Upper lobe of left lung (tissue), 6 donors: ENCODE data around the gene ADCYAP1R1. TPM values are rescaled to one million over a fixed set of nuclear protein-coding genes. Genes with fewer than 3 reads are reported as not detected.

Experiments
- ATAC-seq, 2 donors: fragments of 200-7000 bp; cut with Tn5 transposase; one replicate each; pipeline ENCODE4 v1.9.1; 2022; ENCODE audit warnings: mild to moderate bottlenecking in 2 of 2, moderate library complexity in 2 of 2; ENCODE audit not compliant: low FRiP score in 2 of 2
- DNase-seq, 2 donors: peaks; one replicate each; pipeline ENCODE4 v3.0.0-alpha.2; 2019 to 2020
- H3K27ac ChIP-seq, 4 donors: fragments of 200-600 bp; sonication (generic); one replicate each; pipeline ENCODE4 v1.5.1; 2016 to 2019
- H3K27me3 ChIP-seq, 4 donors: fragments of 200-600 bp; sonication (generic); one replicate each; pipeline ENCODE4 v1.5.1; 2017 to 2019
- H3K36me3 ChIP-seq, 4 donors: fragments of 200-600 bp; sonication (generic); one replicate each; pipeline ENCODE4 v1.5.1; 2016 to 2019
- H3K4me1 ChIP-seq, 4 donors: fragments of 200-600 bp; sonication (generic); one replicate each; pipeline ENCODE4 v1.5.1; 2018 to 2019
- H3K4me3 ChIP-seq, 4 donors: fragments of 200-600 bp; sonication (generic); one replicate each; pipeline ENCODE4 v1.5.1; 2017 to 2019; ENCODE audit warnings: mild to moderate bottlenecking in 2 of 4, moderate library complexity in 1 of 4
- H3K9me3 ChIP-seq, 4 donors: fragments of 200-600 bp; sonication (generic); one replicate each; pipeline ENCODE4 v1.5.1; 2018 to 2019
- EP300 ChIP-seq, 4 donors: sonication (generic); formaldehyde crosslinking; IDR thresholded peaks; one replicate each; pipeline ENCODE4 v1.5.1; 2017; ENCODE audit warnings: antibody characterized with exemption in 4 of 4, control low read depth in 2 of 4
- POLR2A ChIP-seq, 4 donors: fragments of 450-650 bp; IDR thresholded peaks; one replicate each; pipeline ENCODE4 v1.5.1; 2016 to 2017; ENCODE audit warnings: antibody characterized with exemption in 4 of 4, mild to moderate bottlenecking in 2 of 4
- POLR2AphosphoS5 ChIP-seq, 2 donors: sonication (generic); formaldehyde crosslinking; IDR thresholded peaks; one replicate each; pipeline ENCODE4 v1.5.1; 2017; ENCODE audit warnings: antibody characterized with exemption in 2 of 2
- WGBS, 2 donors: methylation state at CpG; one replicate each; pipeline ENCODE4 v1.1.5; 2017 to 2018; 5-methylcytosine and 5-hydroxymethylcytosine counted together
- total RNA-seq, 6 donors: library from RNA; depleted of rRNA in 4 of 6; stranded (reverse); fragments of >200 nt in 4 of 6; gene quantifications; one replicate each; pipeline versions ENCODE4 v1.1.0 to v1.2.1, GENCODE V29; 2016 to 2021
- TF ChIP-seq, protein P1 (sequence below), 6 experiments: fragments of 450-650 bp in 4 of 6; fragments of 200-600 bp in 2 of 6; sonication (generic) in 2 of 6; IDR thresholded peaks; one replicate each; pipeline ENCODE4 v1.5.1; 2016 to 2019; ENCODE audit warnings: antibody characterized with exemption in 6 of 6
- donor health status: DM: no; HTN: no; CAD: no; lungs with moderate emphysema.
- donor health status: DM: no; HTN: yes; CAD: no; lungs with severe emphysema.

Gene ADCYAP1R1
- total RNA-seq, 6 donors from 2014 or later, result under 0.01 to 1.3 (median 0.13) TPM

GRCh38 chr7:31123726-31124125 lies 71.6 kb downstream of the ADCYAP1R1 start:
- Histone ChIP-seq H3K27me3 (no peaks in the 10 kb centered on the region), H3K4me1 (peaks cover 0 to 6% (median 0%) of the 10 kb centered on the region in 4 donors), H3K4me3 (no peak overlapping the region), H3K27ac (no peak overlapping the region), H3K9me3 (no peaks in the 10 kb centered on the region), H3K36me3 (no peaks in the 10 kb centered on the region)
- TF ChIP-seq POLR2AphosphoS5 (IDR thresholded peaks at IDR 0.05), result no peak
- WGBS, 2 donors, result 55 to 74% methylated on average over 2 of the region's 2 CpGs
- DNase-seq, result peak in 1 of 2 donors; percentile 20
- no peak for ATAC-seq

- WGBS, 2 donors, result 87 to 94% methylated on average over 4 of the region's 4 CpGs
- H3K9me3 ChIP-seq, result no peaks in the 10 kb centered on the region
- ATAC-seq (no peak), DNase-seq (no peak)
- no peaks in the 10 kb centered on the region for H3K27me3 ChIP-seq
- no peaks in the 10 kb centered on the region for H3K36me3 ChIP-seq
- no peak overlapping the region for H3K4me3 ChIP-seq
- peaks cover 0 to 6% (median 0%) of the 10 kb centered on the region in 4 donors for H3K4me1 ChIP-seq
- no peak overlapping the region for H3K27ac ChIP-seq
- TF ChIP-seq POLR2A (IDR thresholded peaks at IDR 0.05), result no peak
- no peak for TF ChIP-seq POLR2AphosphoS5 (IDR thresholded peaks at IDR 0.05)
- no peak for TF ChIP-seq EP300 (IDR thresholded peaks at IDR 0.05)
- TF ChIP-seq, protein P1, sequence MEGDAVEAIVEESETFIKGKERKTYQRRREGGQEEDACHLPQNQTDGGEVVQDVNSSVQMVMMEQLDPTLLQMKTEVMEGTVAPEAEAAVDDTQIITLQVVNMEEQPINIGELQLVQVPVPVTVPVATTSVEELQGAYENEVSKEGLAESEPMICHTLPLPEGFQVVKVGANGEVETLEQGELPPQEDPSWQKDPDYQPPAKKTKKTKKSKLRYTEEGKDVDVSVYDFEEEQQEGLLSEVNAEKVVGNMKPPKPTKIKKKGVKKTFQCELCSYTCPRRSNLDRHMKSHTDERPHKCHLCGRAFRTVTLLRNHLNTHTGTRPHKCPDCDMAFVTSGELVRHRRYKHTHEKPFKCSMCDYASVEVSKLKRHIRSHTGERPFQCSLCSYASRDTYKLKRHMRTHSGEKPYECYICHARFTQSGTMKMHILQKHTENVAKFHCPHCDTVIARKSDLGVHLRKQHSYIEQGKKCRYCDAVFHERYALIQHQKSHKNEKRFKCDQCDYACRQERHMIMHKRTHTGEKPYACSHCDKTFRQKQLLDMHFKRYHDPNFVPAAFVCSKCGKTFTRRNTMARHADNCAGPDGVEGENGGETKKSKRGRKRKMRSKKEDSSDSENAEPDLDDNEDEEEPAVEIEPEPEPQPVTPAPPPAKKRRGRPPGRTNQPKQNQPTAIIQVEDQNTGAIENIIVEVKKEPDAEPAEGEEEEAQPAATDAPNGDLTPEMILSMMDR (IDR thresholded peaks at IDR 0.05), result no peak
Measured at GRCh38 chr7:31125171-31125570, 73.1 kb downstream of the ADCYAP1R1 start.

DNA sequence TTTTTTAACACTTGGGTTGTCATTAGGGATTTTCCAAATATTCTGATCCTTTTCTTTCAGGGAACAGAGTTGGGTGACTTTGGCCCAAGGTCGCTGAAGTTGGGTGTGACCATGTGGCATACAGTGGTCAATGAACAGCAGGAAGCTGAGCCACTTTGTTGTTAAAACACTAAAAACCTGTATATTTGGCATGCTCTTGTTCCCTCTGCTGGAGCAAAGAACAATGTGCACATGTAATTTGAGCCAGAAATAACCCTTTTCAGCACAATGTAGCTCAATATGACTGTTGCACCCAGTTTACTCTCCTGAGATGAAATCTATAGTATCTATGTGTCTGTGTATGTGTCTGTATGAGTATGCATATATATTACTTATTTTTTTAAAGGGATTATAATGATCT lies 74.9 kb downstream of the ADCYAP1R1 start:
- DNase-seq, result no peak
- Histone ChIP-seq H3K9me3 (no peaks in the 10 kb centered on the region), H3K36me3 (no peaks in the 10 kb centered on the region), H3K4me3 (no peak overlapping the region), H3K4me1 (peaks cover 0 to 6% (median 0%) of the 10 kb centered on the region in 4 donors), H3K27me3 (no peaks in the 10 kb centered on the region), H3K27ac (no peak overlapping the region)
- no peak for ATAC-seq
- TF ChIP-seq, protein P1 (IDR thresholded peaks at IDR 0.05), result no peak
- no peak for TF ChIP-seq EP300 (IDR thresholded peaks at IDR 0.05)
- TF ChIP-seq POLR2A (IDR thresholded peaks at IDR 0.05), result no peak
- WGBS, 2 donors, result 81 to 83% methylated on average over 1 of the region's 1 CpG

GRCh38 chr7:31129067-31129466 lies 77.0 kb downstream of the ADCYAP1R1 start:
- H3K36me3 ChIP-seq, result no peaks in the 10 kb centered on the region
- H3K27me3 ChIP-seq, result no peaks in the 10 kb centered on the region
- no peak overlapping the region for H3K4me3 ChIP-seq
- H3K9me3 ChIP-seq, result no peaks in the 10 kb centered on the region
- peaks cover 0 to 2% (median under 1%) of the 10 kb centered on the region in 4 donors for H3K4me1 ChIP-seq
- ATAC-seq (no peak), DNase-seq (peak in 1 of 2 donors; percentile 16)
- no peak overlapping the region for H3K27ac ChIP-seq
- TF ChIP-seq EP300 (IDR thresholded peaks at IDR 0.05) (no peak), POLR2AphosphoS5 (IDR thresholded peaks at IDR 0.05) (no peak), POLR2A (IDR thresholded peaks at IDR 0.05) (no peak)
- TF ChIP-seq, protein P1 (IDR thresholded peaks at IDR 0.05), result no peak
- 79 to 89% methylated on average over 3 of the region's 3 CpGs for WGBS, 2 donors

- no peak overlapping the region for H3K27ac ChIP-seq
- H3K9me3 ChIP-seq, result no peaks in the 10 kb centered on the region
- ATAC-seq (no peak), DNase-seq (no peak)
- H3K36me3 ChIP-seq, result no peaks in the 10 kb centered on the region
- WGBS, 2 donors, result 61 to 65% methylated on average over 3 of the region's 3 CpGs
- H3K4me3 ChIP-seq, result no peak overlapping the region
- H3K27me3 ChIP-seq, result no peaks in the 10 kb centered on the region
- TF ChIP-seq, protein P1 (IDR thresholded peaks at IDR 0.05), result no peak
- TF ChIP-seq POLR2AphosphoS5 (IDR thresholded peaks at IDR 0.05) (no peak), POLR2A (IDR thresholded peaks at IDR 0.05) (no peak), EP300 (IDR thresholded peaks at IDR 0.05) (no peak)
- peaks cover 0 to 9% (median 1%) of the 10 kb centered on the region in 4 donors for H3K4me1 ChIP-seq
Measured at GRCh38 chr7:31133497-31133896, 81.4 kb downstream of the ADCYAP1R1 start.
